Right atrium auricular region (tissue), 2 donors: Measurements from ENCODE around the gene KCTD15. TPM values are rescaled to one million over a fixed set of nuclear protein-coding genes. Genes with fewer than 3 reads are reported as not detected.
"Not testable (repeated sequence)": the region's sequence is repeated elsewhere in the genome, so short reads cannot be mapped to it uniquely, and the experiment has no call there.

Experiments used
- DNase-seq: peaks from one replicate; pipeline ENCODE4 v3.0.0-alpha.2; 2019; ENCODE audit warnings: low spot score
- H3K27ac ChIP-seq, 2 donors: fragments of 200-600 bp; sonication (generic); 1 replicate in 1 of 2; 2 replicates in 1 of 2; pipeline ENCODE4 v1.5.1; 2016 to 2019
- H3K27me3 ChIP-seq, 2 donors: fragments of 200-600 bp; sonication (generic); one replicate each; pipeline versions ENCODE4 v1.5.1 to v1.6.0; 2017 to 2019
- H3K36me3 ChIP-seq: fragments of 200-600 bp; sonication (generic); one replicate; pipeline ENCODE4 v1.5.1; 2016
- H3K4me1 ChIP-seq, 2 donors: fragments of 200-600 bp; sonication (generic); one replicate each; pipeline versions ENCODE4 v1.5.1 to v1.6.0; 2017 to 2019
- H3K4me3 ChIP-seq, 2 donors: fragments of 200-600 bp; sonication (generic); 1 replicate in 1 of 2; 2 replicates in 1 of 2; pipeline ENCODE4 v1.5.1; 2017 to 2019; ENCODE audit warnings: mild to moderate bottlenecking in 1 of 2, moderate library complexity in 1 of 2
- H3K9me3 ChIP-seq, 2 donors: fragments of 200-600 bp; sonication (generic); one replicate each; pipeline ENCODE4 v1.5.1; 2019
- CTCF ChIP-seq, 2 donors: fragments of 200-600 bp; sonication (generic); IDR thresholded peaks; one replicate each; pipeline ENCODE4 v1.5.1; 2019; ENCODE audit warnings: antibody characterized with exemption in 2 of 2
- total RNA-seq, 2 donors: library from RNA; depleted of rRNA; stranded (reverse); fragments of >200 nt; gene quantifications; one replicate each; pipeline ENCODE4 v1.1.0, GENCODE V29; 2016

The KCTD15 gene
- total RNA-seq, 2 donors from 2014 or later, result 8.6 to 24.4 TPM

- TF ChIP-seq CTCF (IDR thresholded peaks at IDR 0.05), result no peak
- Histone ChIP-seq H3K9me3 (no peaks in the 10 kb centered on the region), H3K27me3 (no peaks in the 10 kb centered on the region), H3K4me3 (no peak overlapping the region), H3K27ac (no peak overlapping the region), H3K36me3 (peaks cover 15% of the 10 kb centered on the region), H3K4me1 (peaks cover 0 to 15% of the 10 kb centered on the region in 2 donors)
- DNase-seq, result no peak
Observed at GRCh38 chr19:33813391-33814101, 16.9 kb downstream of the KCTD15 start.

GRCh38 chr19:33814181-33815165 lies 17.8 kb downstream of the KCTD15 start:
- H3K9me3 ChIP-seq, result no peaks in the 10 kb centered on the region
- no peak for DNase-seq

GRCh38 chr19:33815380-33816340 lies 19.0 kb downstream of the KCTD15 start:
- DNase-seq, result no peak
- Histone ChIP-seq H3K9me3 (no peaks in the 10 kb centered on the region), H3K27ac (no peak overlapping the region), H3K4me3 (no peak overlapping the region), H3K4me1 (peaks cover 0 to 36% of the 10 kb centered on the region in 2 donors), H3K36me3 (peaks cover 14% of the 10 kb centered on the region), H3K27me3 (no peaks in the 10 kb centered on the region)
- TF ChIP-seq CTCF (IDR thresholded peaks at IDR 0.05), result no peak

More at GRCh38 chr19:33814181-33815165, 17.8 kb downstream of the KCTD15 start:
- TF ChIP-seq CTCF (IDR thresholded peaks at IDR 0.05), result no peak
- no peak overlapping the region for H3K4me3 ChIP-seq
- H3K27me3 ChIP-seq, result no peaks in the 10 kb centered on the region
- H3K4me1 ChIP-seq, result peaks cover 0 to 24% of the 10 kb centered on the region in 2 donors
- H3K36me3 ChIP-seq, result peaks cover 15% of the 10 kb centered on the region
- no peak overlapping the region for H3K27ac ChIP-seq

DNA sequence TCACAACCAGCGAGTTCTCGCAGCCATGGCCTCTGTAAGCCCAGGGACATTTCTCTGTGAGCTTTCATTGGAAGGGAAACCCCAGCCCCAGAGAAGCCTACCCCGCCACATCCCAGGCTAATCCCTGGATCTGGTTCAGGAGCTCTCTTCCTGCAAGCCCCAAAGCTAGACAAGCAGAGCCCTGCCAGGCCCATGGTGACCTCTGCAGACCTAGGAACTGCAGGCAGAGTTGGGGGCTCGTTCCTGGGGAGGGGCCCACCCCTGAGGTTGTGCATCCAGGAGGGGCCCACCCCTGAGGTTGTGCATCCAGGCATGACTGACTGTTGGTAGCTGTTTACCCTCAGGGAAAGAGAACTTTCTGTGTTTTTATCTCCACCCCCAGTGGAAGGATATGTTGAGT lies 21.7 kb downstream of the KCTD15 start:
- no peaks in the 10 kb centered on the region for H3K27me3 ChIP-seq
- H3K27ac ChIP-seq, result no peak overlapping the region
- H3K36me3 ChIP-seq, result no peaks in the 10 kb centered on the region
- peaks cover 0 to 44% of the 10 kb centered on the region in 2 donors for H3K4me1 ChIP-seq
- DNase-seq, result no peak
- no peak overlapping the region for H3K4me3 ChIP-seq
- H3K9me3 ChIP-seq, result no peaks in the 10 kb centered on the region
- no peak for TF ChIP-seq CTCF (IDR thresholded peaks at IDR 0.05)

DNA sequence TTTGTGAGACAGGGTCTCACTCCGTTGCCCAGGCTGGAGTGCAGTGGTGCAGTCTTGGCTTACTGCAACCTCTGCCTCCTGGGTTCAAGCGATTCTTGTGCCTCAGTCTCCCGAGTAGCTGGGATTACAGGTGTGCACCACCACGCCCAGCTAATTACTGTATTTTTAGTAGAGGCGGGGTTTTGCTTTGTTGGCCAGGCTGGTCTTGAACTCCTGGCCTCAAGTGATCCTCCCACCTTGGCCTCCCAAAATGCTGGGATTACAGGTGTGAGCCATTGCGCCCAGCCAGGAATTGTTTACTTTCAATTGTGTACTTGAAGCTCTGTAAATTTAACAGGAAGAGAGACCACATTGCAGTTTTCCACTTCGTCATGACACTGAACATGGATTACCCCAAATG lies 22.4 kb downstream of the KCTD15 start:
- not testable (repeated sequence) for DNase-seq, H3K9me3 ChIP-seq, H3K4me3 ChIP-seq, H3K27me3 ChIP-seq, H3K36me3 ChIP-seq
- Histone ChIP-seq H3K27ac (peak overlapping the region; percentile 71 to 74), H3K4me1 (peaks cover 0 to 44% of the 10 kb centered on the region in 2 donors)
